Measurements from ENCODE around the gene RAB40C. TPM values are rescaled to one million over a fixed set of nuclear protein-coding genes. Genes with fewer than 3 reads are reported as not detected.
A peak's percentile ranks its signal among the peaks of the same experiment; 100 is the strongest.

The RAB40C gene
- total RNA-seq, 1 experiment from 2014 or later, result 30.7 TPM

DNA sequence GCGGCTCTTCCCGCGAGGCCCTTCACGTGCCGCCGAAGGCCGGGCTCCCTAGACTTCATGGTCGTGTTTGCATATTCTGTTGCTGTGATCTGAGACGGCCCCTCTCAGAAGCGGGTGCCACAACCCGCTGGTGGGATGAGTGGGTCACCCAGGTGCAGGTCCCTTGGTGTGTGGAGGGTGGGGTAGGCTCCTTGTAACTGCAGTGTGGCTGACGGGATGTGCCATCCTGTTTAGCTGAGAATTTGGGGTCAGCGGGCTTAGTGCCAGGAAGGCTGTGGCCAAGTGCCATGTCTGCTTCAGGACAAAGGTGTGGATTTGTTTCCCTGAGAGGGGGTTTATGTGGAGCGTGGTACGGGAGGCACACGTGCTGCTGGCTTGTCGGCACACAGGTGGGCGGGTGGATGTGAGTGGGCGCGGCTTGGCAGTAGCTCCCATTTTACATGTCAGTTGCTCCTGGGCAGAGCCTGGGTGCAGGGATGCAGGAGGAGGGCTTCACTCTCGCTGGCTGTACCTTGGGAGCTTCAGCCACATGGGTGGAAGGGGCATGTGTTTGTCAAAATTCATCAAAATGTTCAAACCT is 31.8 kb downstream of the RAB40C start:
- Histone ChIP-seq H3K36me3 (ENCODE audit: control insufficient read depth, insufficient read depth, low read length) (no peaks in the 10 kb centered on the region), H3K27ac (ENCODE audit: low read length) (no peak overlapping the region; the same call in 1 of the 2 replicates), H3K9me3 (ENCODE audit: control insufficient read depth, insufficient read depth, low read depth, low read length) (no peaks in the 10 kb centered on the region), H3K4me1 (ENCODE audit: control insufficient read depth, insufficient read depth, low read length) (peaks cover 47% of the 10 kb centered on the region), H3K4me3 (ENCODE audit: low read depth in 2 of 2, low read length in 2 of 2) (peak overlapping the region in 1 of 2 experiments; percentile 29; a peak in 2 of 4 replicates), H3K27me3 (ENCODE audit: control insufficient read depth, insufficient read depth, low read length) (no peaks in the 10 kb centered on the region)
- DNase-seq (ENCODE audit: low read depth, low spot score), result no peak
- peak; percentile 52 for ATAC-seq
- POLR2A ChIA-PET, result interaction anchor here (0.6 kb wide), 2 partner anchors 30 to 34 kb away, joined by 3 to 4 read pairs; no protein-coding TSS in a partner anchor
- intact Hi-C loops (cut with micrococcal nuclease; ENCODE audit: unreplicated experiment) (no loop called here), in situ Hi-C loops (cut with HindIII; ENCODE audit: low pct_unique_long_range_greater_than_20kb, low sequenced_read_pairs) (no loop called here)
- BruUV-seq (replicated peaks), result no TSS peak
- no peak for TF ChIP-seq TCF7L2 (IDR thresholded peaks at IDR 0.05; ENCODE audit: low read depth, low read length)
- no peak for TF ChIP-seq SIN3A (IDR thresholded peaks at IDR 0.05; ENCODE audit: borderline replicate concordance, insufficient read depth, low read depth, low read length)
- TF ChIP-seq POLR2AphosphoS5 (IDR thresholded peaks at IDR 0.05; ENCODE audit: low read depth, low read length), result no peak
- TF ChIP-seq, protein P1, sequence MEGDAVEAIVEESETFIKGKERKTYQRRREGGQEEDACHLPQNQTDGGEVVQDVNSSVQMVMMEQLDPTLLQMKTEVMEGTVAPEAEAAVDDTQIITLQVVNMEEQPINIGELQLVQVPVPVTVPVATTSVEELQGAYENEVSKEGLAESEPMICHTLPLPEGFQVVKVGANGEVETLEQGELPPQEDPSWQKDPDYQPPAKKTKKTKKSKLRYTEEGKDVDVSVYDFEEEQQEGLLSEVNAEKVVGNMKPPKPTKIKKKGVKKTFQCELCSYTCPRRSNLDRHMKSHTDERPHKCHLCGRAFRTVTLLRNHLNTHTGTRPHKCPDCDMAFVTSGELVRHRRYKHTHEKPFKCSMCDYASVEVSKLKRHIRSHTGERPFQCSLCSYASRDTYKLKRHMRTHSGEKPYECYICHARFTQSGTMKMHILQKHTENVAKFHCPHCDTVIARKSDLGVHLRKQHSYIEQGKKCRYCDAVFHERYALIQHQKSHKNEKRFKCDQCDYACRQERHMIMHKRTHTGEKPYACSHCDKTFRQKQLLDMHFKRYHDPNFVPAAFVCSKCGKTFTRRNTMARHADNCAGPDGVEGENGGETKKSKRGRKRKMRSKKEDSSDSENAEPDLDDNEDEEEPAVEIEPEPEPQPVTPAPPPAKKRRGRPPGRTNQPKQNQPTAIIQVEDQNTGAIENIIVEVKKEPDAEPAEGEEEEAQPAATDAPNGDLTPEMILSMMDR (IDR thresholded peaks at IDR 0.05), result no peak
- TF ChIP-seq REST (IDR thresholded peaks at IDR 0.05; ENCODE audit: insufficient read depth in 1 of 2, low read depth in 2 of 2, low read length in 1 of 2), result no peak
- CTCF ChIA-PET, result interaction anchor here (1.1 kb wide), 1 partner anchor 44 kb away, joined by 3 read pairs; no protein-coding TSS in a partner anchor

DNA sequence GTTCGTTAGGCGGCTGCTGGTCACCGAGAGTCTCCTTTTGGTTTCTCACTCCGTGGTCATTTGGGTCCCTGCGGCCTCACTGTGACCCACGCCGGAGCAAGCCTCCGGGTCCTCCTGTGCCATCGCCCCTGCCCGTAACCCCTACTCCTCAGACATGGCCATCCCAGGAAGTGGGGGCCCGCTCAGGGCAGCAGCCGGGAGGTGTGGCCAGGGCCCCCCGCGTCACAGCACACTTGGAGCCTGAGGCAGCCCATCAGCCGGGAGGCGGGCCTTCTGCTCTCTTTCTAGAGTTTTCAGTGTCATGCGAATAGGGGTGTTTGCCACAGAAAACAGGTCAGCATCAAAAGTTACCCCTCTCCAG is 33.0 kb downstream of the RAB40C start:
- BruUV-seq (replicated peaks), result TSS peak; percentile 81
- peaks cover 58% of the 10 kb centered on the region for H3K4me1 ChIP-seq (ENCODE audit: control insufficient read depth, insufficient read depth, low read length)
- POLR2A ChIA-PET, result no interaction called here
- CTCF ChIA-PET, result no interaction called here
- in situ Hi-C loops (cut with HindIII; ENCODE audit: low pct_unique_long_range_greater_than_20kb, low sequenced_read_pairs) (no loop called here), intact Hi-C loops (cut with micrococcal nuclease; ENCODE audit: unreplicated experiment) (no loop called here)
- H3K9me3 ChIP-seq (ENCODE audit: control insufficient read depth, insufficient read depth, low read depth, low read length), result no peaks in the 10 kb centered on the region
- no peaks in the 10 kb centered on the region for H3K36me3 ChIP-seq (ENCODE audit: control insufficient read depth, insufficient read depth, low read length)
- H3K27ac ChIP-seq (ENCODE audit: low read length), result no peak overlapping the region; the same call in 1 of the 2 replicates
- DNase-seq (ENCODE audit: low read depth, low spot score), result no peak
- TF ChIP-seq REST (IDR thresholded peaks at IDR 0.05; ENCODE audit: insufficient read depth in 1 of 2, low read depth in 2 of 2, low read length in 1 of 2), result no peak
- TF ChIP-seq TCF7L2 (IDR thresholded peaks at IDR 0.05; ENCODE audit: low read depth, low read length), result no peak
- no peak overlapping the region for H3K4me3 ChIP-seq (ENCODE audit: low read depth in 2 of 2, low read length in 2 of 2)
- ATAC-seq, result no peak
- no peaks in the 10 kb centered on the region for H3K27me3 ChIP-seq (ENCODE audit: control insufficient read depth, insufficient read depth, low read length)
